Amniotic stem cell (primary cell): ENCODE results near the gene PTDSS2.
"Not testable (repeated sequence)": the region's sequence is repeated elsewhere in the genome, so short reads cannot be mapped to it uniquely, and the experiment has no call there.

ENCODE experiments used
- DNase-seq: peaks from one replicate; lab custom pipeline; 2025; lab: John Stamatoyannopoulos, UW

Gene PTDSS2

DNA sequence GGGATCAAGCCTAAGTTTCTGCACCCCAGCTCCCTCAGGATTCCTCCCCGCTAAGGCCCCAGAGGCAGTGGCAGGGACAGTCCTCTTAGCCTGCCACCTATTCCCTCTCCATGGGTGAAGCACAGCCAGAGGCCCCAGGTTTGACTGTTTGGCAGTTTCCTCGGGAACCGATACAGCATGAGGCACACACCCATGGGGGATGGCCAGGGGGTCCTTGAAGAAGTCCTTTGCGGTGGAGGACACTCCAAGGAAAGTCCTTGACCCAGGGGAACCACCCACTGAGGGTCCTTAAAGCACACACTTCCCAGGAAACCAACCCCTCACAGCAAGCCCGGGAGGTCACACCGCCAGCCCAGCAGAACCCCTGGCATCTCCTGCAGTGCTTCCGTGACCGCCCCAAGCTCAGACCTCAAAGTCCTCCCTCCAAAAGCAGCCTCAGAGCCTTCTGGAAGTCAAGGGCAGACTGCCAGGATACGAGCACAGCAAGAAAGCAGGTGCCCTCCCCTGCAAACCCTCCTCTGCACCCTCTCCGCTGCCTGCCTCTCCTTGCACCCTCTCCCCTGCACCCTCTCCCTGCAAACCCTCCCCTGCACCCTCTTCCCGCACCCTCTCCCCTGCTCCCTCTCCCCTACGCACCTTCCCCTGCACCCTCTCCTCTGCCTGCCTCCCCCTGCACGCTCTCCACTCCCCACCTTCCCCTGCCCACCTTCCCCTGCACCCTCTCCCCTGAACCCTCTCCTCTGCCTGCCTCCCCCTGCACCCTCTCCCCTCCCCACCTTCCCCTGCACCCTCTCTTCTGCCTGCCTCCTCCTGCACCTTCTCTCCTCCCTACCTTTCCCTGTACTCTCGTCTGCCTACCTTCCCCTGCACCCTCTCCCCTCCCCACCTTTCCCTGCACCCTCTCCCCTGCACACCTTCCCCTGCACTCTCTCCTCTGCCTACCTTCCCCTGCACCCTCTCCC lies 36.7 kb upstream of the PTDSS2 start:
- no peak for DNase-seq

DNA sequence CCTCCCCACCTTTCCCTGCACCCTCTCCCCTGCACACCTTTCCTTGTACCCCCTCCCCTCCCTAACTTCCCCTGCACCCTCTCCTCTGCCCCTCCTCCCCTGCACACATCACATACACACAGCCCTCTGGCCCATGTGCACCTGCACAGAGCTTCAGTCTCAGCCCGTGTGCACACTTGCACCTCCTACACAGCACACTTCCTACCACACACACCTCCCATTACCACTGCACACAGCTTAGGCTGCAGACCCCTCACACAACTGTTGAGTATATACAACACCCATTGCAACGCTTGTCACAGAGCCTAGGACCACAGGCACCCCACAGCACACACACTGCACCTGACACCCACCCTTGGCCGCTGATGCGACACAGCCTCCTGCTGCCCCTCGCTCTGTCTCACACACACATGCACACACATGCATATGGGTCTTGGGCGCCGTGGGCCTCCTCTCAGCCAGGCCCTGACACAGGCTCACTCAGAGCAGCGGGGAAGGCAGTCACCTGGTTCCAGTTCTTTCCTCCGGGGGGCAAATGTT lies 35.7 kb upstream of the PTDSS2 start:
- DNase-seq: no peak

DNA sequence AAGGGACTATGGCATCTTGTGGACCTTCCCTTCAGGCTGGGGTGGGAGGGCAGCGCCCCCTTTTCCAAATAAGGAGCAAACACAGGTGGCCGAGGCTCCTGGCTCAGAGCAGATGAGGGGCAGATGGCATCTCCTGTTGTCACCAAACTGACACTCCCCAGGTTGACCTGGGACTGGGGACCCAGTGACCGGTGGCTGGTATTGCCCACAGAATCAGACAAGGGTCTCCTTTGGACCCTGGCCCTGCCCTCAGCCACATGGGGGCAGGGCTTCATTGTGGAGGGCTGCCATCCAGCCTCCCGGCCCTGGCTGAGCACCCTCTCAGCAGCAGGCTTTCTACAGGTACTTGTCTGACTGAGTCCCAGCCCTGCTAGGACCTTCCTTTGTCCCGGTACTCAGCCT lies 34.4 kb upstream of the PTDSS2 start:
- DNase-seq: no peak

DNA sequence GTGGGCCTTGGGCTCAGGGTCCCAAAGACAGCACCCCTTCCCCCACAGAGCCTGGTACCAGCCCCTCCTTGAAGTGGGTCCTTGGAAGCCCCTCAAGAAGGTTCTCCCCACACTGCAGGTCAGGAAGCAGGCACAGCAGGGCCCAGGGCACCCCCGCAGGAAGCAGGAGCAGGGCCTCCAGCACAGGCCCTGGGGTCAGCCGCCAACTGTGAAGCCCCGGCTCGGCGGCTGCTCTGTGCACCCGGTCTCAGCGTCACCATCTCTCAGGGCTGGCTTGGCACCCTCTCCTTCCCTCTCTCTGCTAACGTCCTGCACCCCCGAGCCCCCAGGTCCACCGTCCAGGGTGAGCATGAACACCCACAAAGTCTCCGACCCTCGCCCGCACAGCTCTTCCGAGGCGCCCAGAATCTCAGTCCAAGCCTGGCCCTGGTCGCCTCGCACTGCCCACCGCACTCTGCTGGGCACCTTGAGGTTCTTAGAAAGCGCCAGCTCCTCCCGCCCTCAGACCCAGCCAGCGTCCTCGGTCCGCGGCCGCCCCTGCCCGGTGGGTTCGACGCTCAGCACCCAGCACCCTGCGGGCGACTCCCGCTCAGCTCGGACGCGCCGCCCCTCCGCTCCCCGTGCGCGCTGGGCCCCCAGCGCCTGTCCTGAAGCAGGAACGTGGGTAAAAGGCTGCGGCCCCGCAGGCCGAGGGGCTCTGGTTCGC lies 33.9 kb upstream of the PTDSS2 start:
- DNase-seq: no peak

DNA sequence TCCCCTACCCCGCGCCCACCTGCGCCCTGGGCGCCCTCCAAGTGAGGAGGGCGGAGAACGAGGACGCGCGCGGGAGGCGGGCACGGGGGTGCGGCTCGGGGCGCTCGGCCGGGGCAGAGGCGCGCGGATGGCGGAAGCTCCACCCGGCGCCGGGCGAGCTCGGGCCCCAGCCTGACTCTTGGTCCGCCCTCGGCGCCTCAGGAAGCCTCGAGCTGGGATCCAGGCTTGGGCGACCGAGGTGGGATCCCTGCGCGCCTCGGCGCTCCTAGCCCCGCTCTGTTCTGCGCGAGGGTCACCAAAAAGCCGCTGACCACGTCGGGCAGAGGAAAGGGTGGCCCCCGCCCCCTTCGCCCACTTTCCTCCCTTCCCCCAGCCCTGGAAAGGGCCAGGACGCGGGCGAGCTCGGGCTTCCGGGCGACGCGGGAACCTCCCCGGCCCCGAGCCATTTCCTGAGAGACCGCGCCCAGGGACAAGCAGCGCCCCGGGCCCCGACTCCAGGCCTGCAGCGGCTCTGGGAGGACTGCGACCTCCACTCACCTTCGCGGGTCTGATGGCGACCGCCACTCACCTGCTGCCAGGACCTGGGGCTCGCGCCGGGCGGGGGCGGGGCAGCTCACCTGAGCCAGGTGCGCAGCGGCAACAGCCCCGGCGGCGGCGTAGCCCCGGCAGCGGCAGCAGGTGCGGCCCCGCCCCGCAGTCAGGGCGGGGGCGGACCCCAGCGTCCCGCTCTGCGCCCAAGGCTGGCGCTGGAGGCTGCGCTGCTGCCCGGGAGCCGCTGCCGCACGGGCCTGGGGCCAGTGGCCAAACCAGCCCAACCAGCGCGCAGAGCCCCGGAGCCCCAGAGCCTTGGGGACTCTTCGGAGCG lies 33.1 kb upstream of the PTDSS2 start:
- DNase-seq: no peak

DNA sequence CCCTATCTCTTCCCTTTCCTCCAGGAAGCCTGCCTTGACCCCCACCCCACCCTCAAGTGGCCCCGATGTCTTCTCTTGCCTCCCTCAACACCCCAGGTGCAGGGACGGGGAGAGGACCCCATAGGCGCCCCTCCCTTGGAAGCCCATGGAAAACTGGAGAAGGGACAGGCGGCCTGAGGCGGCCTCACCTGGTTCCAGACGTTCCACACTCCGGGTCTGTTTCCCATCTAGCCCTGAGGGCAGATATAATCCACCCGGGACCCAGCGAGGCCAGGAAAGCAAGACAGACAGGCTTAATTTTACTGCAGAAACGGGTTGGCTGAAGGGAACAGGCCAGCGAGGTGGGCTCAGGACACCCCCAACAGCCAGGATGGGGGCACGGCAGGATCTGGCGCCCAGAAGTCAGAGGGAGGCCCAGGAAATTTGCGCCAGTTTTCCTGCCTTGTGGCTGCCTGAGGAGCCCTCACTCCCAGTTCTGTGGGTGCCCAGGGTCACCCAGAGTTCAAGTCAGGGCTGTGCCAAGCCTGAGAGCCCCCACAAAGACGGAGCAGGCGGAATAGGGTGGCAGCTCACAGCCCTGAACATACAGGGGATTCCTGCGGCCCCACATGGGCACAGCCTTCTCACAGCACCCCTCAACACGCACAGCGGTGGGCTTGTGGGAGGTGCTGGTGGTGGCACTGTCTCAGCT lies 32.3 kb upstream of the PTDSS2 start:
- DNase-seq: no peak

DNA sequence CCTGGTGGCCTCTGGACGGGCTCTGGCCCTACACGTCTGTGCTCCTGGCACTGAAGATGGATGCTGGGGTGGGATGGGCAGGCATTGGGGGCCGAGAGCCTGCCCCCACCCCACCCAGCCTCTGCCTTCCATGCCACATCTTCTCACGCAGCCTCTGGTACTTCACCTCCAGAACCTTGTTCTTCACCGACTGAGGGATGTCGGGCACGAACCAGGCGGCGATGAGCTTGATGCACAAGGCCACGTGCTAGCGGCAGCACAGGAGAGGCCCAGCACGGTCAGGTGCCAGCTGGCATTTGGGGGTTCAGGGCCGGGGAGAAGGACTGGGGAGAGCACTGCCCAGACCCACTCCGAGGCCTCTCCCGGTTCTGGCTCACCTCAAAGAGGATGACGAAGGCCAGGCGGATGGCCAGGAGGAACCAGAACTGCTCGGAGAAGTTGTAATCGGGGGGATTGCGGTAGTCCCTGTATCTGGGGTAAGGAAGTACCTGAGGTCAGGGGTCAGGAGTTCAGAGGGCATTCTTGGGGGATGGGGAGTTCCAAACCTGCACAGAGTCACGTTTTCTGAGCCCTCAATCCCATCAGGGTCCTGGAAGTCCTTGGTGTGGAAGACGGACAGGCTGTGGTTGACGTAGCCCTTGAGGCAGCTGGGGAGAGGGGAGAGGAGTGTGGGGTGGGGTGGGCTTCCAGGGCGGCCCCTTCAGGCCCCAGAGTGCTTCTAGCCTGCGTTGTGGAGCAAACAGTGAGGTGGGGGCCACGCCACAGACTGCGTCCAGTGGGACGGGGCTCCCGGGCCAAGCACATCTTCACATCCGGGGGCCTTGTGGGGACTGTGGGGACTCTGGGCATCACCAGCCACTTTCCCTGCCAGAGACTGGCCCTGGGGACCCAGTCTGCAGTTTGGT lies 31.5 kb upstream of the PTDSS2 start:
- DNase-seq: no peak

DNA sequence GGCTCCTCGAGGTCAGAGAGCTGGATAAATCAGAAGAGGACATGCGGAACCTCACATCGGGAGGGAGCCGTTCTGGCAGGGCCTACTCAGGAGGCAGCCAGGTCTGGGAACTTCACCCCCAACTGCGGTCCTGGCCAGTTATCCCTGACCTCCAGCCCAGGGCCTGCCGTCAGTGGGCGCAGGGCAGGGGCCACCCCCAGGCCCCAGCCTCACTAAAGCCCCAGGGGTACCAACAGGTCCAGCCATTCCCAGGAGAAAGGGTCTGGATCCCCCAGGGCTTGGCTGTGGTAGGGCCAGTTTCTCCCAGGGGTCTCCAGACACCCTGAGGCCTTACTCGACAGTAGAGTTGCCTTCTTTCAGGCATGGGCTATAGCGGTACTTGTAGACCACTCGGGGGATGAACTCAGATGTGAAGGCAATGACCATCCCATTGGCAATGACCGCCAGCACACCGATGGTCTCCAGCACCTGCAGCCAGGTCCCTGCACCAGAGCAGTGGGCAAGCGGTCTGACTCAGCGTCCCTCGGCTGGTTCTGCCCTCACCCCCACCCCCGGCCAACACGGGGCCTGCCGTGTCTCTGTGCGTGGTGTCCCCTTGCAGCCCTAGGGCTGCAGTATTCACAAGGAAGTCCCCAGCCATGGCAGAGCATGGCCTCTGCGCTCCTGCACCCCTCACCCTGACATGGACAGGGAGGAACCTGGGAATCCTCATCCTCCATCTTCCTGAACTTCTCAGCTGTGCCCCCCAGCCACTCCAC lies 30.7 kb upstream of the PTDSS2 start:
- no peak for DNase-seq

DNA sequence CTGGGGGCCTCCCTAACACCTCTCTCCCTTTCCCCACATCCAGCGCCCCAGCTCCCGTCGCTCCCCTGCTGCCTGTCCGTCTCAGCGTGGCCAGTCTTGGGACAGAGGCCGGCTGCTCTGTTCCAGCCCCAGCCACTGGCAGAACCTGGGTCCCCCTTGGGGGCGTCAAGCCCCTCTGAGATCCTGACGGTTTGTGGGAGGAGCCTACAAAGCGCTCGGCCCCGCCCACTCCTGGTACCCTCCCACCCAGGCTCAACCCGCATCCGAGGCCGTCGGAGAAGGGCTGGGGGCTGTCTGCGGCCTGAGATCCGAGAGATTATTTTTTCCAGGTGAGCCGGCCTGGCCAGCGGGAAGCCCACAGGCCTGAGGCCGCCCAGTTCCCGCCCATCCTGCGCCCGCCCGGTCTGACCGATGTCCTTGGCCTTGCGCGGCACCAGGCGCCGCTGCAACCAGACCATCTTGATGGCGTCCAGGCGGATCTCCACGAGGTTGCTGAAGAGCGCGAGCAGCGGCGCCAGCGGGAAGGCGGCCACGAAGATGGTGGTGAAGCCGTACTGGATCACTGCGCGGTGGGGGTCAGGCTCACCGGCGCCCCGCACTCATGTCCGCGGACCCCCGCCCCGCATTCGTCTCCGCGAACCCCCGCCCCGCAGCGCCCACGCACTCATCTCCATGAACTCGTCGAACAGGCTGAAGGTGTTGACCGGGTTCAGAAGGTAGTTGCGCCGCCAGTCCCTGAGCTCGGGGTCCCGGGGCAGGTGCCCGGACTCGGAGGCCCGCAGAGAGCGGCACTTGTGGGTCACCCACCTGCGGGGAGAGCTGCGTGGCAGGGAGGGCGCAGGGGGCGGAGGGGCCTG lies 29.8 kb upstream of the PTDSS2 start:
- DNase-seq: no peak

DNA sequence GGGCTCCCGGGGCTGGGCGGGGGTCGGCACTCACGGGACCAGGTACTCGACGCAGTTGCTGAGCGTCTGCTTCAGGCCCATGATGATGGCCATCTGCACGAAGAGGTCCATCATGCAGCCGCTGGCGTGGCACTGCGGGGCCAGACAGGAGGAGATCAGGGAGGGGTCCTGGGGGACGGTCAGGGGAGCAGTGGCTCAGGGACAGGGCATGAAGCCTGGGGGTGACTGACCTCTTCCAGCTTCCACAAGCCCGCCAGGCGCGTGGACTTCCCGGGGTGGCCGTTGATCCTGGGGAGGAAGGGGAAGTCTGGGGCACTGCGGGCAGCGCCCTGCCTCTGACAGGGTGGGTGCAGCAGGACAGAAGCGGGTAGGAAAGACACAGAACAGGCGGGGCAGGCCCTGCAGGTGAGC lies 29.2 kb upstream of the PTDSS2 start:
- DNase-seq: no peak

DNA sequence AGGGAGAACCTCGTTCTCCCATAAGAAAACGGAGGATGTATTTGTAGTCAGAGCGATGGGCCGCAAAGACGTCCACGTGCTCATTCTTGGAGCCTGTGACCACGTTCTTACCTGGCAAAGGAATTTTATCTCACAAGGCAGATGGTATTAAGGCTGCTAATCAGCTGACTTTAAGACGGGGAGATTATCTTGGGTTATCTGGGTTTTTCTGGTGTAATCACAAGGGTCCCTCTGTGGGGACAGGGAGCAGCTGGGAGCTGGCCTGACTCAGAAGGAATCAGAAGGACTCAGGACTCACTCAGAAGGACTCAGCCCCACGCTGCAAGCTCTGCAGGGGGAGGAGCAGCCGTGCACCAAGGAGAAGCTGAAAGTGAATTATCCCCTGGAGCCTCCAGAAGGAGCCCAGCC lies 27.8 kb upstream of the PTDSS2 start:
- DNase-seq: no peak

DNA sequence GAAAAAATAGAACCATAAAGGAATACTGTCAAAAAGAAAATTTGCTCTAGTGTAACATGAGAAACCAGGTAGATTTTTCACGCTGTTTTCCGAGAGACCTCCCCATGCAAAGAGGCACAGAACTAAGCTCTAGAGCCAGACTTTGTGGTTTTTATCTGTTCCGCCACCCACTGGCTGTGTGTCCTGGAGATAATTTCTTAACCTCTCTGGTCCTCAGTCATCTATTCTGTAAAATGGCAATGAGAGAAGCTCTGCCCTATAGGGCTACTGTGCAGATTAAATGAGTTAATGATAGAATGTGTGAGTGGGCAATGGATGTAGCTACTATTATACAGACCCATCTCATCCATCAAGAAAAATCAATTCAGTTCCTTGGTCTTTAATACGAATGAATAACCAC lies 25.8 kb upstream of the PTDSS2 start:
- no peak for DNase-seq

DNA sequence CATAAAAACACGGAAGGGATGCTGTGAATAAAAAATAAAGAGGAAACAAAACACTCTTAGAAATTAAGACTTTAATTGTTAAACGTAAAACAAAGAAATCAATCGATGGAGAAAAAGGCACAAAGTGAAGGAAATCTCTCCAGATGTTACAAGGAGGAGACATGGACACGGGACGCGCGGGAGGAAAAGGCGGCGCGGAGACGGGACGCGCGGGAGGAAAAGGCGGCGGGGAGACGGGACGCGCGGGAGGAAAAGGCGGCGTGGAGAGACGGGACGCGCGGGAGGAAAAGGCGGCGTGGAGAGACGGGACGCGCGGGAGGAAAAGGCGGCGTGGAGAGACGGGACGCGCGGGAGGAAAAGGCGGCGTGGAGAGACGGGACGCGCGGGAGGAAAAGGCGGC lies 25.3 kb upstream of the PTDSS2 start:
- DNase-seq: not testable (repeated sequence)

DNA sequence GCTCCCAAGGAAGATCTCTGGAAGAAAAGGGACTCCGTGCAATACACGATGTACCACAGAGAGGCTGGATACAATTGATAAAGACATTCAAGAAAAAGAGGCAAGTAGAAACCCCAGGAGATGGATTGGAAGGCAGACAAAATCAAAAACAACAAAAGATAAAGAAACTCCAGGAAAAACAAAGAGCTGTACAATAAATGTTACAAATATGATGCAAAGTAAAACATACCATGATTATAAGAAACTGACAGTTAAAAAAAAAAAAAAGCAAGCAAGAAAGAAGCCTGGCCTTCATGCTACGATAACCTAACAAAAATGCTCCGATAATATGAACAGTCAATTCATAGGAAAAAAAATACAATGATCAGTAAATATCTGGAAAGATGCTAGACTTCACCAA lies 24.8 kb upstream of the PTDSS2 start:
- no peak for DNase-seq

DNA sequence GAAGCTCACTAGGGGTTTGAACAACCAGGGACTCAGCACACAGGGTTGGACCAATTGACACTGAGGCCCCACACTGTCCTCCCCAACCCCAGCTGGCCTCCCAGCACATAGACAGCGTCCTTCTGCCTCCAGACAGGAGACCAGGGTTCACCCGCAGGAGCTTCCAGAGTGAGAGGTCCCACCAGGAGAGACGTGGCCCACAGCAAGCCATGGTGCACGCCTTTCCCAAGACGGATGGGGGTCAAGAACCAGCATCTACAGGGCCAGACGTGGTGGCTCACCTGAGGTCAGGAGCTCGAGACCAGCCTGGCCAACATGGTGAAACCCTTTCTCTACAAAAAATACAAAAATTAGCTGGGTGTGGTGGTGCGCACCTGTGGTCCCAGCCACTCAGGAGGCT lies 23.2 kb upstream of the PTDSS2 start:
- DNase-seq: no peak

DNA sequence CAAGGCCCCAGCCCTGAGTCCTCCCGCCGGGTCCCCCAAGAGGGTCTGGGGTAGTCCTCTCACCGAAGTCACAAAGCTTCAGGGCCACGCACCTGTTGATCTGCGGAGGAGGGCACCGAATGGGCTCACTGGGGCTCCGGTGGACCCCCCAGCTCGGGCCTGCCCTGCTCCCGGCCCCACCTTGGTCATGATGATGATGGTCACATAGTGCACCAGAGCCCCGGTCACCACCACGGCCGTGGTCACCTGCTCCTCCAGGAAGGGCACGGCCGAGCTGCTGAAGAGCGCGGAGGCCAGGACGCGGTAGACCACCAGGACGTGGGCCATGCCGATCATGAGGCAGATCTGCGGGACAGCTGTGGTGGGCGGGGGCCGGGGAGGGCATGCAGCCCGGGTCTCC lies 21.8 kb upstream of the PTDSS2 start:
- DNase-seq: no peak

DNA sequence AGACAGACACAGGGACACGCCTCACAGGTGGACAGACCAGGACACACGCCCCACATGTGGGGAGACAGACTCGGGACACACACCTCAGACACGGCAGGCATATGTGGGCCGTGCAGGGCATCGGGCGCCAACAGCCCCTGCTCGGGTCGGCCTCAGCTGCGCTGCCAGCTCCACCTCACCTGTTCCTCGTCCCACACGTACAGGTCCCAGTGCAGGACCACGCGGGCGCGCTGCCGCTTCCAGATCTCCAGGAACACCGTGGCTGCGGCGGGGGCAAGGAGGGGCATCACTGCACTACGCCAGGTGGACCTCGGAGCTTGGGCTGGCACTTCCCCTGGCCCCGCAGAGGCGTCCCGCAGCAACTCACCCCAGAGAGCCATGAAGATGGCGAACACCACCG lies 20.7 kb upstream of the PTDSS2 start:
- DNase-seq: no peak

DNA sequence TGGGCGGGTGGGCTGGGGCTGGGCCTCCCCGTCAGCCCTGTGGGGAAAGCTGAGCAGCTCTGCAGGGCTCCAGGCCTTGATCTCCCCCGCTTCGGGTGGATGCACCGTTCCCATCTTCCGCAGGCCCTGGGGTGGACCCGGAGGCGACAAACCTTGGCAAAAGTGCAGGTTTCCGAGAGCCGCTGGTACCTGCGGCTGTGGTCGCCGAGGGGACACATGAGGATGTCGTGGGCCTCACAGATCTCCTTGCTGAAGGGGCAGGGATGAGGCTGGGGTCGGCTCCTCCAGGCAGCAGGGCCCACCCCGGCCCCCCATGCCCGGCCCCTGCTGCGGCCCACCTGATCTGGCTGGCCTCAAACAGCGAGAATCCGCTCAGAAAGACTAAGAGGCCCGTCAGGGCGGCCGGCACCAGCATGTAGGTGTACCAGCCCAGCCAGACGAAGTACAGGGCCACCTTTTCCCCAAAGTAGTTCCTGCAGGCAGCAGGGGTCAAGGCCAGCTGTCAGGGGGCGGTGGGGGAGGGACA lies 20.1 kb upstream of the PTDSS2 start:
- DNase-seq: no peak
